ENCODE measurements around the gene TRIM42.

The TRIM42 gene

GRCh38 chr3:140677764-140678163 is at the start of gene TRIM42:
Gene TRIM42, plus strand, starts transcription at chr3:140678064. Its CDS starts 166 bp downstream, at chr3:140678230.
- Histone ChIP-seq H3K27me3 (ENCODE audit: control insufficient read depth in 5 of 5, insufficient read depth in 4 of 5, low read length in 5 of 5) (no peaks in the 10 kb centered on the region), H3K36me3 (ENCODE audit: control insufficient read depth in 5 of 5, insufficient read depth in 5 of 5, low read length in 5 of 5) (no peaks in the 10 kb centered on the region), H3K4me1 (ENCODE audit: control insufficient read depth in 5 of 5, insufficient read depth in 5 of 5, low read length in 5 of 5) (no peaks in the 10 kb centered on the region), H3K9ac (ENCODE audit: low read length in 5 of 5) (no peak within 1 kb of the TSS), H3K4me3 (ENCODE audit: low read depth in 1 of 5, low read length in 5 of 5) (no peak within 1 kb of the TSS), H3K27ac (ENCODE audit: low read depth, low read length) (no peak within 1 kb of the TSS), H3K9me3 (ENCODE audit: control insufficient read depth in 5 of 5, low read length in 5 of 5) (peaks cover 0 to 2% (median 0%) of the 10 kb centered on the region in 5 donors)

DNA sequence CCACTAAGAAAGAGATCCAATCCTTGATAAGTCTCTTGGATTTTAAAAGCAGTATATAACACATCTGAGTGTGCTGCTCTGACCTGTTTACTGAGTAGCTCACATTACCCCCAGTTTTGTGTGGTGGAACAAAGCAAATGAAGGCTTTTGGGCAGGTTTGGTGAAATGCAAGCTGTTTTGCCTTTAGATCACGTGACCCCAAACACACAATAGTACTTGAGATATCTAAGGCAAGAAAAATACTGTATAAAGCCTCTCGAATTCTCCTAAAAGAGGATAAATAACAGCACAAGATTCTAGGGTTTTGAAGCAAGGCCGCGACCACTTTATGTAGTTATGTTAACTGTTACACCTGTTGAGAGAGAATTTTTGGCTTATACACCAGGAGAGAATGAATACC is 49.3 kb upstream of the TRIM42 start:
- H3K4me1 ChIP-seq (ENCODE audit: control insufficient read depth in 5 of 5, insufficient read depth in 5 of 5, low read length in 5 of 5): peaks cover 0 to 14% (median 3%) of the 10 kb centered on the region in 5 donors
- no peaks in the 10 kb centered on the region for H3K9me3 ChIP-seq (ENCODE audit: control insufficient read depth in 5 of 5, low read length in 5 of 5)
- H3K27me3 ChIP-seq (ENCODE audit: control insufficient read depth in 5 of 5, insufficient read depth in 4 of 5, low read length in 5 of 5): no peaks in the 10 kb centered on the region
- H3K4me3 ChIP-seq (ENCODE audit: low read depth in 1 of 5, low read length in 5 of 5): no peak overlapping the region
- H3K36me3 ChIP-seq (ENCODE audit: control insufficient read depth in 5 of 5, insufficient read depth in 5 of 5, low read length in 5 of 5): no peaks in the 10 kb centered on the region
- H3K27ac ChIP-seq (ENCODE audit: low read depth, low read length): no peak overlapping the region
- no peak overlapping the region for H3K9ac ChIP-seq (ENCODE audit: low read length in 5 of 5)

- H3K9ac ChIP-seq (ENCODE audit: low read length in 5 of 5): no peak overlapping the region
- no peaks in the 10 kb centered on the region for H3K27me3 ChIP-seq (ENCODE audit: control insufficient read depth in 5 of 5, insufficient read depth in 4 of 5, low read length in 5 of 5)
- no peaks in the 10 kb centered on the region for H3K36me3 ChIP-seq (ENCODE audit: control insufficient read depth in 5 of 5, insufficient read depth in 5 of 5, low read length in 5 of 5)
- H3K27ac ChIP-seq (ENCODE audit: low read depth, low read length): no peak overlapping the region
- no peaks in the 10 kb centered on the region for H3K9me3 ChIP-seq (ENCODE audit: control insufficient read depth in 5 of 5, low read length in 5 of 5)
- H3K4me1 ChIP-seq (ENCODE audit: control insufficient read depth in 5 of 5, insufficient read depth in 5 of 5, low read length in 5 of 5): peaks cover 0 to 14% (median 3%) of the 10 kb centered on the region in 5 donors
- no peak overlapping the region for H3K4me3 ChIP-seq (ENCODE audit: low read depth in 1 of 5, low read length in 5 of 5)
Measured at GRCh38 chr3:140629357-140630137, 48.3 kb upstream of the TRIM42 start.

- Histone ChIP-seq H3K4me3 (ENCODE audit: low read depth in 1 of 5, low read length in 5 of 5) (no peak overlapping the region), H3K4me1 (ENCODE audit: control insufficient read depth in 5 of 5, insufficient read depth in 5 of 5, low read length in 5 of 5) (peaks cover 0 to 14% (median 3%) of the 10 kb centered on the region in 5 donors), H3K27me3 (ENCODE audit: control insufficient read depth in 5 of 5, insufficient read depth in 4 of 5, low read length in 5 of 5) (no peaks in the 10 kb centered on the region), H3K36me3 (ENCODE audit: control insufficient read depth in 5 of 5, insufficient read depth in 5 of 5, low read length in 5 of 5) (no peaks in the 10 kb centered on the region), H3K9ac (ENCODE audit: low read length in 5 of 5) (no peak overlapping the region), H3K9me3 (ENCODE audit: control insufficient read depth in 5 of 5, low read length in 5 of 5) (no peaks in the 10 kb centered on the region), H3K27ac (ENCODE audit: low read depth, low read length) (no peak overlapping the region)
Measured at GRCh38 chr3:140630366-140630765, 47.5 kb upstream of the TRIM42 start.

- no peaks in the 10 kb centered on the region for H3K36me3 ChIP-seq (ENCODE audit: control insufficient read depth in 5 of 5, insufficient read depth in 5 of 5, low read length in 5 of 5)
- no peaks in the 10 kb centered on the region for H3K27me3 ChIP-seq (ENCODE audit: control insufficient read depth in 5 of 5, insufficient read depth in 4 of 5, low read length in 5 of 5)
- no peak overlapping the region for H3K27ac ChIP-seq (ENCODE audit: low read depth, low read length)
- peaks cover 0 to 14% (median 3%) of the 10 kb centered on the region in 5 donors for H3K4me1 ChIP-seq (ENCODE audit: control insufficient read depth in 5 of 5, insufficient read depth in 5 of 5, low read length in 5 of 5)
- no peak overlapping the region for H3K4me3 ChIP-seq (ENCODE audit: low read depth in 1 of 5, low read length in 5 of 5)
- no peak overlapping the region for H3K9ac ChIP-seq (ENCODE audit: low read length in 5 of 5)
- H3K9me3 ChIP-seq (ENCODE audit: control insufficient read depth in 5 of 5, low read length in 5 of 5): no peaks in the 10 kb centered on the region
Measured at GRCh38 chr3:140630866-140631265, 47.0 kb upstream of the TRIM42 start.

- Histone ChIP-seq H3K4me3 (ENCODE audit: low read depth in 1 of 5, low read length in 5 of 5) (no peak overlapping the region), H3K27ac (ENCODE audit: low read depth, low read length) (no peak overlapping the region), H3K27me3 (ENCODE audit: control insufficient read depth in 5 of 5, insufficient read depth in 4 of 5, low read length in 5 of 5) (no peaks in the 10 kb centered on the region), H3K36me3 (ENCODE audit: control insufficient read depth in 5 of 5, insufficient read depth in 5 of 5, low read length in 5 of 5) (no peaks in the 10 kb centered on the region), H3K9ac (ENCODE audit: low read length in 5 of 5) (no peak overlapping the region), H3K9me3 (ENCODE audit: control insufficient read depth in 5 of 5, low read length in 5 of 5) (no peaks in the 10 kb centered on the region), H3K4me1 (ENCODE audit: control insufficient read depth in 5 of 5, insufficient read depth in 5 of 5, low read length in 5 of 5) (peaks cover 0 to 6% (median 2%) of the 10 kb centered on the region in 5 donors)
Measured at GRCh38 chr3:140635276-140635675, 42.6 kb upstream of the TRIM42 start.

- H3K4me1 ChIP-seq (ENCODE audit: control insufficient read depth in 5 of 5, insufficient read depth in 5 of 5, low read length in 5 of 5): peaks cover 0 to 6% (median 0%) of the 10 kb centered on the region in 5 donors
- no peak overlapping the region for H3K9ac ChIP-seq (ENCODE audit: low read length in 5 of 5)
- H3K9me3 ChIP-seq (ENCODE audit: control insufficient read depth in 5 of 5, low read length in 5 of 5): no peaks in the 10 kb centered on the region
- no peak overlapping the region for H3K27ac ChIP-seq (ENCODE audit: low read depth, low read length)
- H3K36me3 ChIP-seq (ENCODE audit: control insufficient read depth in 5 of 5, insufficient read depth in 5 of 5, low read length in 5 of 5): no peaks in the 10 kb centered on the region
- no peak overlapping the region for H3K4me3 ChIP-seq (ENCODE audit: low read depth in 1 of 5, low read length in 5 of 5)
- no peaks in the 10 kb centered on the region for H3K27me3 ChIP-seq (ENCODE audit: control insufficient read depth in 5 of 5, insufficient read depth in 4 of 5, low read length in 5 of 5)
Measured at GRCh38 chr3:140636406-140637138, 41.3 kb upstream of the TRIM42 start.

DNA sequence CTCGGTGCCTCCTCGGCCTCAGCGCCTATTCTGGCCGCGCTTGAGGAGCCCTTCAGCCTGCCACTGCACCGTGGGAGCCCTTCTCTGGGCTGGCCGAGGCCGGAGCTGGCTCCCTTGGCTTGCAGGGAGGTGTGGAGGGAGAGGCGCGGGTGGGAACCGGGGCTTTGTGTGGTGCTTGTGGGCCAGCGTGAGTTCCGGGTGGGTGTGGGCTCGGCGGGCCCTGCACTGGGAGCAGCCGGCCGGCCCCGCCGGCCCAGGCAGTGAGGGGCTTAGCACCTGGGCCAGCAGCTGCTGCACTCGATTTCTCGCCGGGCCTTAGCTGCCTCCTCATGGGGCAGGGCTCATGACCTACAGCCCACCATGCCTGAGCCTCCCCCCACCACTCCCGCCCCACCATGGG is 26.6 kb upstream of the TRIM42 start:
- H3K9me3 ChIP-seq (ENCODE audit: control insufficient read depth in 5 of 5, low read length in 5 of 5): no peaks in the 10 kb centered on the region
- no peak overlapping the region for H3K27ac ChIP-seq (ENCODE audit: low read depth, low read length)
- no peaks in the 10 kb centered on the region for H3K27me3 ChIP-seq (ENCODE audit: control insufficient read depth in 5 of 5, insufficient read depth in 4 of 5, low read length in 5 of 5)
- H3K36me3 ChIP-seq (ENCODE audit: control insufficient read depth in 5 of 5, insufficient read depth in 5 of 5, low read length in 5 of 5): no peaks in the 10 kb centered on the region
- H3K4me1 ChIP-seq (ENCODE audit: control insufficient read depth in 5 of 5, insufficient read depth in 5 of 5, low read length in 5 of 5): peaks cover 0 to 2% (median 0%) of the 10 kb centered on the region in 5 donors
- no peak overlapping the region for H3K9ac ChIP-seq (ENCODE audit: low read length in 5 of 5)
- no peak overlapping the region for H3K4me3 ChIP-seq (ENCODE audit: low read depth in 1 of 5, low read length in 5 of 5)

DNA sequence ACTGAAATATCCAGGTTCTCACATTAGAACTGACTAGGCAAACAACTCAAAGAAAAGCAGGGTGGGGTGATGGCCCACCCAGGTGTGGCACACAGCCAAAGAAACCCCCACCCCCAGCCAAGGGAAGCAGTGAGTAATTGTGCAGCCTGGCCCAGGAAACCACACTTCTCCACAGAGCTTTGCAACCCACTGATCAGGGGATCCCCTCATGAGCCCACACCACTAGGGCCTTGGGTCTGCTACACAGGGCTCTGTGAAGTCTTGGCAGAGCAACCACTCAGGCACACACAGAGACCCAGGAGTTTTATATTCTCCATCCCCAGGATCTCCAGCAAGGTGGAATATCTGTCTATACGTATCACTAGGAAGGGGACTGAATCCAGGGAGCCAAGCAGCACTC is 22.2 kb upstream of the TRIM42 start:
- H3K4me3 ChIP-seq (ENCODE audit: low read depth in 1 of 5, low read length in 5 of 5): no peak overlapping the region
- H3K9ac ChIP-seq (ENCODE audit: low read length in 5 of 5): no peak overlapping the region
- H3K27me3 ChIP-seq (ENCODE audit: control insufficient read depth in 5 of 5, insufficient read depth in 4 of 5, low read length in 5 of 5): no peaks in the 10 kb centered on the region
- no peaks in the 10 kb centered on the region for H3K9me3 ChIP-seq (ENCODE audit: control insufficient read depth in 5 of 5, low read length in 5 of 5)
- no peaks in the 10 kb centered on the region for H3K4me1 ChIP-seq (ENCODE audit: control insufficient read depth in 5 of 5, insufficient read depth in 5 of 5, low read length in 5 of 5)
- no peak overlapping the region for H3K27ac ChIP-seq (ENCODE audit: low read depth, low read length)
- no peaks in the 10 kb centered on the region for H3K36me3 ChIP-seq (ENCODE audit: control insufficient read depth in 5 of 5, insufficient read depth in 5 of 5, low read length in 5 of 5)

GRCh38 chr3:140664111-140664510 is 13.8 kb upstream of the TRIM42 start:
- Histone ChIP-seq H3K9ac (ENCODE audit: low read length in 5 of 5) (no peak overlapping the region), H3K4me3 (ENCODE audit: low read depth in 1 of 5, low read length in 5 of 5) (no peak overlapping the region), H3K4me1 (ENCODE audit: control insufficient read depth in 5 of 5, insufficient read depth in 5 of 5, low read length in 5 of 5) (no peaks in the 10 kb centered on the region), H3K36me3 (ENCODE audit: control insufficient read depth in 5 of 5, insufficient read depth in 5 of 5, low read length in 5 of 5) (no peaks in the 10 kb centered on the region), H3K9me3 (ENCODE audit: control insufficient read depth in 5 of 5, low read length in 5 of 5) (peaks cover 0 to 9% (median 7%) of the 10 kb centered on the region in 5 donors), H3K27me3 (ENCODE audit: control insufficient read depth in 5 of 5, insufficient read depth in 4 of 5, low read length in 5 of 5) (no peaks in the 10 kb centered on the region), H3K27ac (ENCODE audit: low read depth, low read length) (no peak overlapping the region)
